NT2/D1 (cell line): ENCODE data around the gene JMY.

Source experiments
- SUZ12 ChIP-seq: IDR thresholded peaks from 2 replicates; pipeline ENCODE4 v1.6.1; 2011; ENCODE audit not compliant: insufficient read length, insufficient read depth; ENCODE audit errors: extremely low read depth
- YY1 ChIP-seq: IDR thresholded peaks from 2 replicates; pipeline ENCODE4 v1.6.1; 2011; ENCODE audit not compliant: insufficient read length, insufficient read depth
- ZNF274 ChIP-seq: IDR thresholded peaks from 2 replicates; pipeline ENCODE4 v1.6.1; 2011; ENCODE audit warnings: mild to moderate bottlenecking, low read depth, low read length

DNA sequence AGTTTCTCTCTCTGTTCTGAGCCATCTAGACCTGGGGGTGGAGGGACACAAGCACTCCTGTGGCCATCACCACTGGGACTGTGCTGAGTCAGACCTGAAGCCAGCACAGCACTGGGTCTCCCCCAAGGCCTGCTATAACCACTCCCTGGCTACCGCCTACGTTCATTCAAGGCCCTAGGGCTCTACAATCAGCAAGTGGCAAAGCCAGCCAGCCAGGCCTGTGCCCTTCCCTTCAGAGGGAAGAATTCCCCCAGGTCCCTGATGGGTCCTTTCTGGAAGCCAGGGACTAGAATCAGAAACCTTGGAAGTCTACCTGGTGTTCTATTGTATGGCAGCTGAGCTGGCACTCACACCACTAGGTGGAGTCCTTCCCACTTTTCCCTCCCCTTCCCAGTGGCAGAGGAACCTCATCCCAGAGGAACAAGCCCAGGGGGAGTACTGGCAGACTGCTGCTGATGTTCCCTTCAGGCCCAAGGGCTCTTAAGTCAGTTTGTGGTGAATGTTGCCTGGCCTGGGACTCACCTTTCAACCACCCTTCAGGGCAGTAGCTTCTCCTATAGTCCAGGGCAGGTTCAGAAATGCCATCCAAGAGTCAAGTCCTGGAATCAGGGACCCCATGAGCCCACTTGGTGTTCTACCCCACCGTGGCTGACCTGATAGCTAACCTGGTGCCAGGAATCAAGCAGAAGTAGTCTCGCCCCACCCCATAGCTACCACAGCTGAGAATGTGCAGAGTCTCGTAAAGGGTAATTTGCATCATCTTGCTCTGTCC is 20.0 kb downstream of the JMY start:
- TF ChIP-seq ZNF274 = no peak
- no peak for TF ChIP-seq YY1
- TF ChIP-seq SUZ12 = no peak
